WTC11 (cell line): ENCODE results near the gene TMEM165. TPM values are rescaled to one million over a fixed set of nuclear protein-coding genes. Genes with fewer than 3 reads are reported as not detected.
"Not testable (repeated sequence)": the region's sequence is repeated elsewhere in the genome, so short reads cannot be mapped to it uniquely, and the experiment has no call there.

Experiments
- ATAC-seq: fragments of 200-7000 bp; cut with Tn5 transposase; 2 replicates; pipeline ENCODE4 v1.10.0; 2021; ENCODE audit warnings: mild to moderate bottlenecking, moderate library complexity
- CTCF ChIA-PET: fragments of 300-600 bp; sonication (Branson Sonifier 250); formaldehyde crosslinking; loops from one replicate; lab custom pipeline; 2021; ENCODE audit warnings: antibody characterized with exemption; lab: Charles Lee
- POLR2A ChIA-PET: fragments of 350-600 bp; sonication (Branson Sonifier 250); formaldehyde crosslinking; loops from one replicate; lab custom pipeline; 2021; ENCODE audit warnings: antibody characterized with exemption; lab: Charles Lee
- DNase-seq: peaks from one replicate; pipeline ENCODE4 v3.0.0; 2021; ENCODE audit warnings: low spot score
- H3K27ac Mint-ChIP-seq: 2 replicates; pipeline ENCODE4 v1.8.0; 2021; ENCODE audit warnings: mixed read lengths
- H3K27me3 Mint-ChIP-seq: 2 replicates; pipeline ENCODE4 v1.8.0; 2021; ENCODE audit warnings: low read depth, mild to moderate bottlenecking, moderate library complexity, mixed read lengths
- H3K36me3 Mint-ChIP-seq: 2 replicates; pipeline ENCODE4 v1.8.0; 2021; ENCODE audit warnings: mixed read lengths
- H3K4me1 Mint-ChIP-seq: 2 replicates; pipeline ENCODE4 v1.8.0; 2022; ENCODE audit warnings: mixed read lengths
- H3K4me3 Mint-ChIP-seq: 2 replicates; pipeline ENCODE4 v1.8.0; 2021; ENCODE audit warnings: mild to moderate bottlenecking, moderate library complexity, mixed read lengths
- H3K9me3 Mint-ChIP-seq: 2 replicates; pipeline ENCODE4 v1.8.0; 2021; ENCODE audit warnings: mixed read lengths
- ARID4B ChIP-seq: sonication (generic); formaldehyde crosslinking; IDR thresholded peaks from 2 replicates; pipeline ENCODE4 v1.8.0; 2023; ENCODE audit warnings: missing genetic modification reagents, mild to moderate bottlenecking, borderline replicate concordance
- ATF2 ChIP-seq: sonication (generic); formaldehyde crosslinking; IDR thresholded peaks from 2 replicates; pipeline ENCODE4 v1.8.1; 2022; ENCODE audit warnings: low read depth, missing genetic modification reagents, borderline replicate concordance
- CBFB ChIP-seq: sonication (generic); formaldehyde crosslinking; IDR thresholded peaks from 2 replicates; pipeline ENCODE4 v1.8.1; 2022; ENCODE audit warnings: mild to moderate bottlenecking, low read depth, missing genetic modification reagents
- CREB1 ChIP-seq: sonication (generic); formaldehyde crosslinking; IDR thresholded peaks from 2 replicates; pipeline ENCODE4 v1.8.0; 2023; ENCODE audit warnings: mild to moderate bottlenecking, missing genetic modification reagents
- CREM ChIP-seq: sonication (generic); formaldehyde crosslinking; IDR thresholded peaks from 2 replicates; pipeline ENCODE4 v1.8.1; 2022; ENCODE audit warnings: mild to moderate bottlenecking, missing genetic modification reagents, moderate library complexity
- ETV6 ChIP-seq: sonication (generic); formaldehyde crosslinking; IDR thresholded peaks from 2 replicates; pipeline ENCODE4 v1.8.1; 2022; ENCODE audit warnings: mild to moderate bottlenecking, missing genetic modification reagents
- FOXP4 ChIP-seq: sonication (generic); formaldehyde crosslinking; IDR thresholded peaks from 2 replicates; pipeline ENCODE4 v1.8.0; 2022; ENCODE audit warnings: mild to moderate bottlenecking, missing genetic modification reagents
- GRHL2 ChIP-seq: fragments of 250-450 bp; sonication (Bioruptor Pico); IDR thresholded peaks from 2 replicates; pipeline ENCODE4 v1.8.0; 2022; ENCODE audit warnings: mild to moderate bottlenecking, moderate library complexity; ENCODE audit not compliant: insufficient replicate concordance, severe bottlenecking
- NFATC4 ChIP-seq: fragments of 250-450 bp; sonication (Bioruptor Pico); IDR thresholded peaks from 2 replicates; pipeline ENCODE4 v1.9.0; 2021; ENCODE audit warnings: mild to moderate bottlenecking
- NFYB ChIP-seq: sonication (generic); formaldehyde crosslinking; conservative IDR thresholded peaks from 2 replicates; pipeline ENCODE4 v1.8.0; 2022; ENCODE audit warnings: low read depth, missing genetic modification reagents
- NR1H2 ChIP-seq: sonication (generic); formaldehyde crosslinking; IDR thresholded peaks from 2 replicates; pipeline ENCODE4 v1.9.0; 2021; ENCODE audit warnings: mild to moderate bottlenecking, moderate library complexity, missing genetic modification reagents
- SP1 ChIP-seq: sonication (generic); formaldehyde crosslinking; conservative IDR thresholded peaks from 2 replicates; pipeline ENCODE4 v1.8.1; 2022; ENCODE audit warnings: missing genetic modification reagents
- ZNF219 ChIP-seq: sonication (generic); formaldehyde crosslinking; IDR thresholded peaks from 2 replicates; pipeline ENCODE4 v1.8.0; 2023; ENCODE audit warnings: missing genetic modification reagents, mild to moderate bottlenecking, borderline replicate concordance
- ZNF232 ChIP-seq: sonication (generic); formaldehyde crosslinking; IDR thresholded peaks from 2 replicates; pipeline ENCODE4 v1.8.0; 2022; ENCODE audit warnings: mild to moderate bottlenecking, missing genetic modification reagents
- ZNF416 ChIP-seq: fragments of 250-450 bp; sonication (Bioruptor Pico); IDR thresholded peaks from 2 replicates; pipeline ENCODE4 v1.9.0; 2021; ENCODE audit warnings: mild to moderate bottlenecking, inconsistent platforms
- ZNF423 ChIP-seq: fragments of 250-450 bp; sonication (Bioruptor Pico); IDR thresholded peaks from 2 replicates; pipeline ENCODE4 v2.1.2; 2022; ENCODE audit warnings: mild to moderate bottlenecking, moderate library complexity
- total RNA-seq: library from RNA; stranded (reverse); gene quantifications from 3 replicates; pipeline ENCODE4 v1.2.3, GENCODE V29; 2021

TMEM165 gene
- total RNA-seq, 1 experiment from 2014 or later: 88.6 TPM

- TF ChIP-seq ATF2 (CRISPR knock-in tag) (no peak), SP1 (CRISPR knock-in tag) (no peak), ZNF232 (no peak), ZNF423 (CRISPR knock-in tag) (no peak)
Observed at GRCh38 chr4:55359397-55359916, 36.3 kb upstream of the TMEM165 start (continued).

GRCh38 chr4:55362938-55363337, 32.8 kb upstream of the TMEM165 start:
- POLR2A ChIA-PET, DNase-seq, H3K27ac Mint-ChIP-seq, ATAC-seq, H3K27me3 Mint-ChIP-seq, H3K4me3 Mint-ChIP-seq, H3K9me3 Mint-ChIP-seq: not testable (repeated sequence)
- CTCF ChIA-PET: interaction anchor here (0.6 to 2.7 kb wide), 8 partner anchors 17 to 427 kb away, joined by 3 to 15 read pairs (median 4); partner anchors contain the start of gene SRD5A3
- Mint-ChIP-seq H3K4me1 (peaks cover 38% of the 10 kb centered on the region), H3K36me3 (peaks cover 20% of the 10 kb centered on the region)

GRCh38 chr4:55363691-55364351, 31.9 kb upstream of the TMEM165 start:
- CTCF ChIA-PET: interaction anchor here (0.6 to 2.7 kb wide), 4 partner anchors 18 to 393 kb away, joined by 3 to 15 read pairs (median 4); partner anchors contain the start of gene SRD5A3
- no peak for ATAC-seq
- no peak for TF ChIP-seq NFYB
- no peak for TF ChIP-seq NFATC4 (CRISPR knock-in tag)
- no peak for TF ChIP-seq ETV6 (CRISPR knock-in tag)
- TF ChIP-seq CREM (CRISPR knock-in tag): no peak
- no peak for TF ChIP-seq FOXP4 (CRISPR knock-in tag)
- no peak for TF ChIP-seq ZNF416
- no peak for TF ChIP-seq ZNF219
- TF ChIP-seq CREB1 (CRISPR knock-in tag): no peak
- TF ChIP-seq NR1H2: no peak
- TF ChIP-seq GRHL2 (CRISPR knock-in tag): no peak
- TF ChIP-seq ARID4B (CRISPR knock-in tag): no peak
- TF ChIP-seq CBFB (CRISPR knock-in tag): no peak
- POLR2A ChIA-PET: no interaction called here
- H3K27me3 Mint-ChIP-seq: no peaks in the 10 kb centered on the region
- H3K4me3 Mint-ChIP-seq: no peak overlapping the region
- no peak for DNase-seq
- H3K9me3 Mint-ChIP-seq: no peaks in the 10 kb centered on the region
- H3K36me3 Mint-ChIP-seq: peaks cover 20% of the 10 kb centered on the region
- H3K27ac Mint-ChIP-seq: peak overlapping the region; percentile 50
- H3K4me1 Mint-ChIP-seq: peaks cover 38% of the 10 kb centered on the region
